IMR-90 (cell line): Measurements from ENCODE around the gene RAPGEF5. TPM values are rescaled to one million over a fixed set of nuclear protein-coding genes. Genes with fewer than 3 reads are reported as not detected.
A peak's percentile ranks its signal among the peaks of the same experiment; 100 is the strongest.

Experiments used
- ATAC-seq: fragments of 200-7000 bp; cut with Tn5 transposase; 2 replicates; pipeline ENCODE4 v1.9.1; 2020; ENCODE audit warnings: low read depth, mild to moderate bottlenecking, moderate library complexity
- BruUV-seq: library from RNA; stranded (reverse); fragments of 400-500 nt; replicated peaks from 2 replicates; lab custom pipeline; 2021; lab: Mats Ljungman, UMichigan
- CTCF ChIA-PET: fragments of 300-600 bp; formaldehyde crosslinking; extraction: SDS; loops from one replicate; lab custom pipeline; 2021; ENCODE audit warnings: antibody characterized with exemption; lab: Yijun Ruan, JAX
- POLR2A ChIA-PET: fragments of 300-600 bp; sonication (Branson Sonifier 250); formaldehyde crosslinking; loops from one replicate; lab custom pipeline; 2022; ENCODE audit warnings: antibody characterized with exemption; ENCODE audit not compliant: unreplicated experiment; lab: Charles Lee
- DNase-seq: peaks from one replicate; pipeline ENCODE4 v3.0.0; 2013
- H2AFZ ChIP-seq: replicated peaks from 2 replicates; pipeline ENCODE3; 2013; ENCODE audit warnings: low read length, mild to moderate bottlenecking; ENCODE audit not compliant: poor library complexity
- H2AK5ac ChIP-seq: 2 replicates; pipeline ENCODE4 v1.6.1; 2013; ENCODE audit warnings: low read depth, low read length, inconsistent platforms
- H2AK9ac ChIP-seq: replicated peaks from 2 replicates; pipeline ENCODE3; 2013; ENCODE audit warnings: mild to moderate bottlenecking, low read depth, low read length, moderate library complexity; ENCODE audit not compliant: poor library complexity
- H2BK120ac ChIP-seq: 2 replicates; pipeline ENCODE4 v1.6.1; 2013; ENCODE audit warnings: low read depth, low read length, inconsistent platforms
- H2BK15ac ChIP-seq: 3 replicates; pipeline ENCODE4 v1.6.1; 2013; ENCODE audit warnings: low read depth, low read length, inconsistent platforms
- H2BK20ac ChIP-seq: 2 replicates; pipeline ENCODE4 v1.6.1; 2013; ENCODE audit warnings: low read depth, mild to moderate bottlenecking, inconsistent platforms, low read length, moderate library complexity
- H2BK5ac ChIP-seq: 2 replicates; pipeline ENCODE4 v1.6.1; 2013; ENCODE audit warnings: mild to moderate bottlenecking, low read depth, low read length, inconsistent platforms; ENCODE audit not compliant: poor library complexity, severe bottlenecking
- H3K14ac ChIP-seq: replicated peaks from 2 replicates; pipeline ENCODE4 v1.6.1; 2013; ENCODE audit warnings: low read depth, low read length, inconsistent platforms
- H3K18ac ChIP-seq: 2 replicates; pipeline ENCODE4 v1.6.1; 2013; ENCODE audit warnings: low read depth, low read length, control low read depth
- H3K23ac ChIP-seq: 2 replicates; pipeline ENCODE4 v1.6.1; 2013; ENCODE audit warnings: low read depth, low read length, inconsistent platforms
- H3K27ac ChIP-seq: 2 replicates; pipeline ENCODE4 v1.5.1; 2013; ENCODE audit warnings: mild to moderate bottlenecking, control low read depth, low read length; ENCODE audit not compliant: insufficient read depth
- H3K27me3 ChIP-seq: 2 replicates; pipeline ENCODE4 v1.6.1; 2013; ENCODE audit warnings: low read length; ENCODE audit not compliant: control insufficient read depth, insufficient read depth
- H3K36me3 ChIP-seq: 2 replicates; pipeline ENCODE4 v1.6.1; 2013; ENCODE audit warnings: low read length, mixed read lengths; ENCODE audit not compliant: control insufficient read depth, insufficient read depth
- H3K4ac ChIP-seq: 2 replicates; pipeline ENCODE4 v1.6.1; 2013; ENCODE audit warnings: low read depth, low read length, inconsistent platforms
- H3K4me1 ChIP-seq: 2 replicates; pipeline ENCODE4 v1.6.1; 2013; ENCODE audit warnings: low read length, mixed read lengths; ENCODE audit not compliant: control insufficient read depth, insufficient read depth
- H3K4me2 ChIP-seq: 2 replicates; pipeline ENCODE4 v1.6.1; 2013; ENCODE audit warnings: low read depth, mild to moderate bottlenecking, control low read depth, low read length, moderate library complexity
- H3K4me3 ChIP-seq: 2 replicates; pipeline ENCODE4 v1.5.1; 2013; ENCODE audit warnings: low read depth, mild to moderate bottlenecking, control low read depth, low read length, moderate library complexity; ENCODE audit not compliant: insufficient read depth
- H3K56ac ChIP-seq: 2 replicates; pipeline ENCODE4 v1.6.1; 2013; ENCODE audit warnings: low read length, inconsistent platforms; ENCODE audit not compliant: insufficient read depth; ENCODE audit errors: extremely low read depth
- H3K79me1 ChIP-seq, 2 experiments: 2 replicates each; pipeline ENCODE4 v1.6.1; 2013; ENCODE audit warnings: low read length in 2 of 2, inconsistent platforms in 1 of 2, low read depth in 1 of 2
- H3K9ac ChIP-seq: 2 replicates; pipeline ENCODE4 v1.6.1; 2013; ENCODE audit warnings: low read depth, low read length, control low read depth
- H3K9me1 ChIP-seq: 2 replicates; pipeline ENCODE4 v1.6.1; 2013; ENCODE audit warnings: low read length, inconsistent platforms; ENCODE audit not compliant: insufficient read depth
- H3K9me3 ChIP-seq: 2 replicates; pipeline ENCODE4 v1.6.1; 2013; ENCODE audit warnings: low read length; ENCODE audit not compliant: control insufficient read depth, insufficient read depth
- H4K20me1 ChIP-seq: 2 replicates; pipeline ENCODE4 v1.6.1; 2013; ENCODE audit warnings: low read length, inconsistent platforms; ENCODE audit not compliant: insufficient read depth
- H4K5ac ChIP-seq: 2 replicates; pipeline ENCODE4 v1.6.1; 2013; ENCODE audit warnings: mild to moderate bottlenecking, low read depth, low read length, control low read depth
- H4K8ac ChIP-seq, 2 experiments: 2 replicates each; pipeline ENCODE4 v1.6.1; 2013; ENCODE audit warnings: low read depth in 2 of 2, low read length in 2 of 2, control low read depth in 1 of 2, inconsistent platforms in 1 of 2
- H4K91ac ChIP-seq: 2 replicates; pipeline ENCODE4 v1.6.1; 2013; ENCODE audit warnings: low read depth, low read length, inconsistent platforms; ENCODE audit not compliant: insufficient read depth
- BHLHE40 ChIP-seq: fragments of 150-350 bp; IDR thresholded peaks from 2 replicates; pipeline ENCODE4 v1.6.1; 2016; ENCODE audit warnings: mild to moderate bottlenecking, low read depth, low read length
- CEBPB ChIP-seq: IDR thresholded peaks from 2 replicates; pipeline ENCODE4 v1.6.1; 2012; ENCODE audit warnings: low read depth, low read length, improper control_type of control experiment
- CHD1 ChIP-seq: IDR thresholded peaks from 2 replicates; pipeline ENCODE4 v1.6.1; 2012; ENCODE audit warnings: low read depth, low read length, improper control_type of control experiment
- CTCF ChIP-seq: conservative IDR thresholded peaks from 2 replicates; pipeline ENCODE4 v1.5.1; 2012; ENCODE audit warnings: mild to moderate bottlenecking, low read depth, low read length, improper control_type of control experiment
- FOS ChIP-seq: fragments of 150-350 bp; IDR thresholded peaks from 2 replicates; pipeline ENCODE4 v1.6.1; 2016; ENCODE audit warnings: low read depth, low read length
- MAFK ChIP-seq: IDR thresholded peaks from 2 replicates; pipeline ENCODE4 v1.6.1; 2012; ENCODE audit warnings: low read depth, low read length, improper control_type of control experiment
- MAZ ChIP-seq: IDR thresholded peaks from 2 replicates; pipeline ENCODE4 v1.6.1; 2012; ENCODE audit warnings: low read depth, mild to moderate bottlenecking, low read length, improper control_type of control experiment, moderate library complexity, borderline replicate concordance
- MXI1 ChIP-seq: IDR thresholded peaks from 2 replicates; pipeline ENCODE4 v1.6.1; 2012; ENCODE audit warnings: low read depth, mild to moderate bottlenecking, low read length, moderate library complexity, borderline replicate concordance
- NFE2L2 ChIP-seq: fragments of 150-350 bp; IDR thresholded peaks from 2 replicates; pipeline ENCODE4 v1.6.1; 2016; ENCODE audit warnings: low read depth, mild to moderate bottlenecking, low read length
- POLR2A ChIP-seq: IDR thresholded peaks from 2 replicates; pipeline ENCODE4 v1.6.1; 2012; ENCODE audit warnings: mild to moderate bottlenecking, low read depth, low read length
- RAD21 ChIP-seq: IDR thresholded peaks from 2 replicates; pipeline ENCODE4 v1.6.1; 2012; ENCODE audit warnings: low read length, improper control_type of control experiment
- RCOR1 ChIP-seq: IDR thresholded peaks from 2 replicates; pipeline ENCODE4 v1.6.1; 2012; ENCODE audit warnings: mild to moderate bottlenecking, low read length, improper control_type of control experiment; ENCODE audit not compliant: insufficient replicate concordance
- RFX5 ChIP-seq: IDR thresholded peaks from 2 replicates; pipeline ENCODE4 v1.8.0; 2012; ENCODE audit warnings: low read depth, mild to moderate bottlenecking, low read length, moderate library complexity
- SMC3 ChIP-seq: fragments of 150-350 bp; IDR thresholded peaks from 2 replicates; pipeline ENCODE4 v1.6.1; 2016; ENCODE audit warnings: low read depth, mild to moderate bottlenecking, antibody characterized with exemption, low read length, moderate library complexity
- USF2 ChIP-seq: fragments of 150-350 bp; IDR thresholded peaks from 2 replicates; pipeline ENCODE4 v1.6.1; 2017; ENCODE audit warnings: mild to moderate bottlenecking, antibody characterized with exemption, low read length, low read depth
- WGBS, 2 experiments: methylation state at CpG; one replicate each; pipeline versions ENCODE4 v1.1.5 to v1.1.7; 2013; ENCODE audit warnings: missing lambda C conversion rate in 2 of 2; ENCODE audit not compliant: insufficient read length in 1 of 2; ENCODE audit errors: extremely low coverage in 2 of 2; 5-methylcytosine and 5-hydroxymethylcytosine counted together
- dilution Hi-C: fragments of 300-500 bp; cut with HindIII; formaldehyde crosslinking; loops from one replicate; pipeline ENCODE4 v1.14.3; 2018; ENCODE audit warnings: low sequenced_read_pairs; ENCODE audit not compliant: unreplicated experiment
- in situ Hi-C: fragments of 300-500 bp; cut with MboI; formaldehyde crosslinking; loops from 3 replicates; pipeline ENCODE4 v1.14.3; 2019; ENCODE audit warnings: low sequenced_read_pairs, inconsistent platforms, mixed read lengths
- intact Hi-C: fragments of 100-400 bp; cut with micrococcal nuclease; formaldehyde crosslinking; loops from 2 replicates; pipeline ENCODE4 v1.10.0; 2022
- polyA plus RNA-seq, 3 experiments: library from polyadenylated mRNA; depleted of rRNA; stranded (reverse); fragments of >200 nt; gene quantifications; 2 replicates each; pipeline ENCODE4 v1.2.3, GENCODE V29; 2012; ENCODE audit warnings: low replicate concordance in 1 of 3
- total RNA-seq: library from RNA; depleted of rRNA; stranded (reverse); fragments of >200 nt; gene quantifications from 2 replicates; pipeline ENCODE4 v1.2.3, GENCODE V29; 2012

RAPGEF5 gene
- total and polyA plus RNA-seq, 2 of the 4 experiments (the other 2 are of a cell fraction): 0.05 to 0.18 TPM

- in situ Hi-C loops: loop anchor here (25.0 kb wide), 1 partner anchor 952 kb away; no protein-coding TSS in a partner anchor
- no peak overlapping the region for H2BK15ac ChIP-seq
- no peak overlapping the region for H4K5ac ChIP-seq
- no peaks in the 10 kb centered on the region for H3K9me1 ChIP-seq
- DNase-seq (peak; percentile 81), ATAC-seq (peak; percentile 93)
- H4K20me1 ChIP-seq: no peaks in the 10 kb centered on the region
- no peak overlapping the region for H4K8ac ChIP-seq
- H2AFZ ChIP-seq: no peak overlapping the region
- no peak overlapping the region for H3K4ac ChIP-seq
- no peak overlapping the region for H4K91ac ChIP-seq
- no peaks in the 10 kb centered on the region for H3K36me3 ChIP-seq
- no peaks in the 10 kb centered on the region for H3K4me1 ChIP-seq
- no peak overlapping the region for H3K27ac ChIP-seq
- H2AK5ac ChIP-seq: no peak overlapping the region
- H3K9me3 ChIP-seq: no peaks in the 10 kb centered on the region
- H2BK5ac ChIP-seq: no peak overlapping the region
- no peak overlapping the region for H3K4me2 ChIP-seq
- POLR2A ChIA-PET: no interaction called here
- no peaks in the 10 kb centered on the region for H3K79me1 ChIP-seq
- no peak overlapping the region for H3K56ac ChIP-seq
- H3K27me3 ChIP-seq: peaks cover 4% of the 10 kb centered on the region
- H3K4me3 ChIP-seq: no peak overlapping the region
- no peak overlapping the region for H2AK9ac ChIP-seq
- no peak overlapping the region for H3K14ac ChIP-seq
- CTCF ChIA-PET: interaction anchor here (0.7 to 2.2 kb wide), 14 partner anchors 8 to 389 kb away, joined by 3 to 15 read pairs (median 4); partner anchors contain the start of gene STEAP1B
- no peak overlapping the region for H3K9ac ChIP-seq
- H2BK20ac ChIP-seq: no peak overlapping the region
- WGBS, 2 experiments: no CpG with 5 or more reads among the region's 6 CpGs
- no peak overlapping the region for H3K18ac ChIP-seq
- intact Hi-C loops: loop anchor here (1.0 kb wide), 3 partner anchors 186 to 390 kb away; partner anchors contain the start of gene STEAP1B
- H3K23ac ChIP-seq: no peak overlapping the region
- dilution Hi-C loops: loop anchor here (25.0 kb wide), 1 partner anchor 377 kb away; no protein-coding TSS in a partner anchor
- no peak overlapping the region for H2BK120ac ChIP-seq
- BruUV-seq: no TSS peak
- no peak for TF ChIP-seq CHD1
- 0 out of 2 replicates have a peak, but pooled peaks have one; percentile 17 for TF ChIP-seq MAZ
- peak; percentile 97 for TF ChIP-seq CTCF
- TF ChIP-seq POLR2A: no peak
- TF ChIP-seq MXI1: no peak
- TF ChIP-seq USF2: no peak
- no peak for TF ChIP-seq NFE2L2
- no peak for TF ChIP-seq CEBPB
- TF ChIP-seq FOS: no peak
- TF ChIP-seq BHLHE40: peak; percentile 23; the same call in 1 of the 2 replicates
- peak; percentile 98 for TF ChIP-seq RAD21
- TF ChIP-seq RFX5: no peak
- TF ChIP-seq SMC3: peak; percentile 97
- TF ChIP-seq MAFK: no peak
- no peak for TF ChIP-seq RCOR1
These were observed 246.6 kb downstream of the RAPGEF5 start for GRCh38 chr7:22110227-22110839.
